Tibial artery (tissue), 4 donors: ENCODE results near the gene TBC1D24.

Experiments
- DNase-seq, 2 donors: peaks; one replicate each; pipeline ENCODE4 v3.0.0-alpha.2; 2019
- H3K27ac ChIP-seq, 2 donors: fragments of 200-600 bp; sonication (generic) in 1 of 2; 1 replicate in 1 of 2; 2 replicates in 1 of 2; pipeline ENCODE4 v1.5.1; 2018 to 2019; ENCODE audit warnings: mild to moderate bottlenecking in 1 of 2
- H3K27me3 ChIP-seq, 2 donors: fragments of 200-600 bp; sonication (generic) in 1 of 2; one replicate each; pipeline versions ENCODE4 v1.5.1 to v1.6.0; 2016 to 2019
- H3K36me3 ChIP-seq, 3 donors: fragments of 200-600 bp; sonication (generic) in 2 of 3; one replicate each; pipeline ENCODE4 v1.5.1; 2016 to 2019; ENCODE audit warnings: mild to moderate bottlenecking in 2 of 3
- H3K4me1 ChIP-seq, 4 donors: fragments of 200-600 bp; sonication (generic) in 2 of 4; 1 replicate in 3 of 4; 2 replicates in 1 of 4; pipeline ENCODE4 v1.5.1; 2016 to 2019
- H3K4me3 ChIP-seq, 2 donors: fragments of 200-600 bp; sonication (generic) in 1 of 2; 1 replicate in 1 of 2; 2 replicates in 1 of 2; pipeline ENCODE4 v1.5.1; 2018 to 2019; ENCODE audit warnings: mild to moderate bottlenecking in 2 of 2
- H3K9me3 ChIP-seq, 3 donors: fragments of 200-600 bp; sonication (generic) in 1 of 3; one replicate each; pipeline ENCODE4 v1.5.1; 2016 to 2019
- intact Hi-C: fragments of 100-400 bp; cut with DNase I; formaldehyde crosslinking; loops from one replicate; pipeline ENCODE4 v1.15.0; 2023; ENCODE audit warnings: low total_unique reads
- TF ChIP-seq, protein P1 (sequence below), 2 experiments: fragments of 200-600 bp in 1 of 2; fragments of 450-650 bp in 1 of 2; IDR thresholded peaks; one replicate each; pipeline ENCODE4 v1.5.1; 2017 to 2019; ENCODE audit warnings: antibody characterized with exemption in 2 of 2, mild to moderate bottlenecking in 1 of 2, moderate library complexity in 1 of 2

Gene TBC1D24

DNA sequence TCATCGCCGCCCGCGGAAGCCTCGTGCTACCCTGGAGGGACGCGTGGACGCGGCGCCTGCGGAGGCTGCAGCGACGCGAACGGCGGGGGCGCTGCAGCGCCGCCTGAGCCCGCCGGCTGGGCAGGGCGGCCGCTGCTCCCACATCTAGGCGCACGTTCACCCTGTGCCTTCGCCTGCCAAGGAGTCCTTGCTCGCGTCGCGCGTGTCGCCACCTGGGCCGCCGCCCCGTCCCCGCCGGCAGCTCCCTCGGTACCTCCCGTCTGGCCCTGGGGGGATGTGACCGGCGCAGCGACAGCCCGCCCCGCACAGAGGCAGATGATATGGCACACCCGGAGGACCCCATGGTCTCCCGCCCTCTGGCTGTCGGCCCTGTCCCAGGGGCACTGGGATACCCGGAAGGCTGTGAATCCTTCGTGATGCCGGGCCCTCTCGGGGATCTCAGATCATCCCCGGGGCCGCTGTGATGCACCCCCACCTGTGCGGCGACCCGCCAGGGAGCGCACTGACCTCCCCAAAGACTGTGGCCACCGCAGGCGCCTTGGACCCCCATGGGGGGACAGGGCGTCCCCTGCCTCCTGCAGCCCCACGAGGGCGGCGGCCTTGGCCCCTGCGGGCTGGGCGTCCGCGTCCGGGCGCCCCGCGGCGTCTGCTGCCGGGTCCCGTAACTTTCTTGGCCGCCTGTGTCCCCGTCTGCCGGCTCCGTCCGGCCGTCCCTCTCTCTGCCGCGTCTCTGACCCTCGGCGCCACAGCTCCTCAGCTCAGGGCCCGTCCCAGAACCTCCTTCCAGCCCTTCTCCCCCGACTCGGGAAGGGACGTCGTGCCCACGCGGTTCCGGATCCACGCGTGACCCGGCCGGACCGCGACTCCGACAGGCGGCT is 689 bp upstream of the TBC1D24 start:
- H3K9me3 ChIP-seq, result no peaks in the 10 kb centered on the region
- peaks cover 6 to 44% of the 10 kb centered on the region in 2 donors for H3K27me3 ChIP-seq
- no peak for DNase-seq
- intact Hi-C loops, result loop anchor here (10.0 kb wide), 1 partner anchor 129 kb away; the partner anchor contains the start of gene ABCA3
- H3K4me3 ChIP-seq, result peak overlapping the region; percentile 74 to 78
- H3K36me3 ChIP-seq, result no peaks in the 10 kb centered on the region
- peaks cover 6 to 60% (median 41%) of the 10 kb centered on the region in 4 donors for H3K4me1 ChIP-seq
- H3K27ac ChIP-seq, result peak overlapping the region; percentile 76 to 84
- TF ChIP-seq, protein P1, sequence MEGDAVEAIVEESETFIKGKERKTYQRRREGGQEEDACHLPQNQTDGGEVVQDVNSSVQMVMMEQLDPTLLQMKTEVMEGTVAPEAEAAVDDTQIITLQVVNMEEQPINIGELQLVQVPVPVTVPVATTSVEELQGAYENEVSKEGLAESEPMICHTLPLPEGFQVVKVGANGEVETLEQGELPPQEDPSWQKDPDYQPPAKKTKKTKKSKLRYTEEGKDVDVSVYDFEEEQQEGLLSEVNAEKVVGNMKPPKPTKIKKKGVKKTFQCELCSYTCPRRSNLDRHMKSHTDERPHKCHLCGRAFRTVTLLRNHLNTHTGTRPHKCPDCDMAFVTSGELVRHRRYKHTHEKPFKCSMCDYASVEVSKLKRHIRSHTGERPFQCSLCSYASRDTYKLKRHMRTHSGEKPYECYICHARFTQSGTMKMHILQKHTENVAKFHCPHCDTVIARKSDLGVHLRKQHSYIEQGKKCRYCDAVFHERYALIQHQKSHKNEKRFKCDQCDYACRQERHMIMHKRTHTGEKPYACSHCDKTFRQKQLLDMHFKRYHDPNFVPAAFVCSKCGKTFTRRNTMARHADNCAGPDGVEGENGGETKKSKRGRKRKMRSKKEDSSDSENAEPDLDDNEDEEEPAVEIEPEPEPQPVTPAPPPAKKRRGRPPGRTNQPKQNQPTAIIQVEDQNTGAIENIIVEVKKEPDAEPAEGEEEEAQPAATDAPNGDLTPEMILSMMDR (IDR thresholded peaks at IDR 0.05), result peak in 1 of 2 experiments; percentile 24

DNA sequence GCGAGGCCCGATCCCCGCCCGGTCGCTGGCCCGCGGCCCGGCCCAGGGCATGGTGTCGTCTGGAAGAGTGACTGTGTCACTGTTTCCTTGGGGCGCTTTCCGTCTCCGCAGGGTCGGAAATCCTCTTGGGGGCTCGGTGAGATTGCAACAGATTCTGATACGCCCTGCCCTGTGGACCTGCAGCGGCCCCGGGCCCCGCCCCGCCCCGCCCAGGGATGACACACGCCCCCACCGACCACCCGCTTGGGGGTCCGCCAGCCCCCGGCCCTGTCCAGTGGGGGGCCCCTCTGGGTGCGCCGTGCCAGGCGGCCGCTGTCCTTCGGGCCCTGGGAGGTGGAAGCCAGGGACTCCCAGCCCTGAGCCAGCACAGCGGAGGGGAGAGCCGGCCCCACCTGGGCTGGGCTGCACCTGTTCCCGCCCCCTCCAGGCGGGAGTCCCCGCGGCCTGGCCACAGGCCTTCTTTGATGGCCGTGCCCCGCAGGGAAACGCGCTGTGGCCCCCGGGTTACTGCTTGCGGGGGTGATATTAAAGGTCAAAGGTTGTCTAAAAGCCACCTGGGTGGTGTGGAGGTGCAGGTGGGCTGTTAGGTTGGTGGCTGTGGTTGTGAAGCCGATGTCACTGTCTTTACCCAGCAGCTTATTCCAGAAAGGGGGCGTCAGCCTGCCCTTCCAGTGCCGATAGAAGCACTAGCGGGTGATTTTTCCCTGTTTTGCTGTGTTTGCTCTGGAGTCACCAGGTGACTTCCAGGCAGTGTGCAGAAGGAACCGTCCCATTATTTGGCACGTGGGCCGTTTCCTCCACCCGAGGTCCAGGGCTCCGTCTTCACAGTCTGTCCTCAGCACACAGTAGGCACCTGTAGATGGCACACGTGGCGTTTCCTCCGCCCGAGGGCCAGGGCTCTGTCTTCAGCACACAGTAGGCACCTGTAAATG is 752 bp downstream of the TBC1D24 start:
- intact Hi-C loops, result loop anchor here (10.0 kb wide), 1 partner anchor 131 kb away; the partner anchor contains the start of gene ABCA3
- peak overlapping the region; percentile 74 to 78 for H3K4me3 ChIP-seq
- peaks cover 6 to 29% of the 10 kb centered on the region in 2 donors for H3K27me3 ChIP-seq
- H3K9me3 ChIP-seq, result no peaks in the 10 kb centered on the region
- TF ChIP-seq, protein P1 (IDR thresholded peaks at IDR 0.05), result no peak
- peaks cover 6 to 49% (median 38%) of the 10 kb centered on the region in 4 donors for H3K4me1 ChIP-seq
- DNase-seq, result no peak
- no peaks in the 10 kb centered on the region for H3K36me3 ChIP-seq
- peak overlapping the region in 1 of 2 donors; percentile 44 for H3K27ac ChIP-seq

DNA sequence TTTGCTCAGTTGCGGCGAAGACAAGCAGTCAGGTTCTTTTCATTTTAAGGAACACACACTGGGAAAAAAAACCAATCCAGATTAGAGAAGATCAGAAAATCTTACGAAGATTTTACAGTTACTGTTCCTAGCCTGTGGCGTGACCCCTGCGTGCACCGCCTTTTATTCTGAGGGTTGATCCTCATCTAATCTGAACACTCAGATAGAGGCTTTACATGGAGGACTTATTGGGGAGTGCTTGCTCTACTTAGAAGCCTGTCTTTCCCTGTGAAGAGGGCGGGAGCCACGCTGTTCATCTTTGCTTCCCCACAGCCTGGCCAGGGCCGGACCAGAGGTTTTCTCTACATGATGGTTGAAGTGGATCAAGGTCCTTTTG is 1.4 kb downstream of the TBC1D24 start:
- Histone ChIP-seq H3K36me3 (no peaks in the 10 kb centered on the region), H3K27me3 (peaks cover under 1 to 23% of the 10 kb centered on the region in 2 donors), H3K4me3 (no peak overlapping the region), H3K4me1 (peaks cover 0 to 42% (median 32%) of the 10 kb centered on the region in 4 donors), H3K27ac (no peak overlapping the region), H3K9me3 (no peaks in the 10 kb centered on the region)
- TF ChIP-seq, protein P1 (IDR thresholded peaks at IDR 0.05), result no peak
- DNase-seq, result no peak
- intact Hi-C loops, result loop anchor here (10.0 kb wide), 1 partner anchor 132 kb away; the partner anchor contains the start of gene ABCA3

DNA sequence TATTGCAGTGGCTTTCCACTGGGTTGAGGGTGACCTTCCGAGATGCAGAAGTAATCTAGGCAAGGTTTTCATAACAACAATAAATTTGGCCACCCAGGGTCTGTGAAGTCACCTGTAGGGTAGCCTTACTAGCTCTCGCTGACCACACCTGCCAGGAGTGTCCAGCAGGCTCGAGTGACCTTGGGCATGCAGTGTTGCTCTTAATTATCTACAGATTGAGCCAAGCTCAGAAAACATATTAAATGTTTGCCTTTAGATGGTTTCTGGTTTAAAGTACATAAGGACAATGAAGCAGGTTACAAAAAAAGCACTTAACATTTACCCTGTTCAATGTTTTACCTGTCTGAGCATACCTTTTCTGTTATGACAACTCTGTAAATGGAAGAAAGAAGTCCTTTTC is 1.8 kb downstream of the TBC1D24 start:
- Histone ChIP-seq H3K36me3 (no peaks in the 10 kb centered on the region), H3K27ac (no peak overlapping the region), H3K27me3 (peaks cover 0 to 19% of the 10 kb centered on the region in 2 donors), H3K4me3 (no peak overlapping the region), H3K9me3 (no peaks in the 10 kb centered on the region), H3K4me1 (peaks cover 0 to 38% (median 28%) of the 10 kb centered on the region in 4 donors)
- DNase-seq, result no peak
- intact Hi-C loops, result loop anchor here (10.0 kb wide), 1 partner anchor 132 kb away; the partner anchor contains the start of gene ABCA3
- TF ChIP-seq, protein P1 (IDR thresholded peaks at IDR 0.05), result no peak

DNA sequence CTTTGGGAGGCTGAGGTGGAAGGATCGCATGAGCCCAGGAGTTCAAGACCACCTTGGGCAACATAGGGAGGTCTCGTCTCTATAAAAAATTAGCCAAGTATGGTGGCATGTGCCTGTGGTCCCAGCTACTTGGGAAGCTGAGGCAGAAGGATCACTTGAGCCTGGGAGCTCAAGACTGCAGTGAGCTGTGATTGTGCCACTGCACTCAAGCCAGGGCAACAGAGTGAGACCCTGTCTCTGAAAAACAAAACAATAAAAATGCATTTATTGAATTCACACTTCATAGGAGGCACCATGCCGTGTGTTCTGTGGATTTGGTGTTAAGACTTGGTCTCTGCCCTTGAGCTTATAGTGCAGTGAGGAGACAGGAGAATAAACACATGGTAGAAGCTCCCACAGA is 2.4 kb downstream of the TBC1D24 start:
- Histone ChIP-seq H3K27me3 (peaks cover 0 to 13% of the 10 kb centered on the region in 2 donors), H3K27ac (no peak overlapping the region), H3K4me1 (peaks cover 0 to 37% (median 26%) of the 10 kb centered on the region in 4 donors), H3K4me3 (no peak overlapping the region), H3K9me3 (no peaks in the 10 kb centered on the region), H3K36me3 (no peaks in the 10 kb centered on the region)
- intact Hi-C loops, result loop anchor here (10.0 kb wide), 1 partner anchor 133 kb away; the partner anchor contains the start of gene ABCA3
- no peak for DNase-seq
- TF ChIP-seq, protein P1 (IDR thresholded peaks at IDR 0.05), result no peak
